ENCODE results near the gene C6orf52.

- TF ChIP-seq CTCF (IDR thresholded peaks at IDR 0.05 in 4 of 5, conservative IDR thresholded peaks at IDR 0.05 in 1 of 5) (no peak), POLR2A (IDR thresholded peaks at IDR 0.05) (no peak)
Measured at GRCh38 chr6:10624836-10625235, 69.6 kb downstream of the C6orf52 start.
